ENCODE results near the gene ANKRD44.
A peak's percentile ranks its signal among the peaks of the same experiment; 100 is the strongest.

Gene ANKRD44

GRCh38 chr2:197137826-197138477 is 172.6 kb downstream of the ANKRD44 start:
- no peak for DNase-seq

- no peak for DNase-seq
These were observed 173.3 kb downstream of the ANKRD44 start for GRCh38 chr2:197137231-197137630.

DNA sequence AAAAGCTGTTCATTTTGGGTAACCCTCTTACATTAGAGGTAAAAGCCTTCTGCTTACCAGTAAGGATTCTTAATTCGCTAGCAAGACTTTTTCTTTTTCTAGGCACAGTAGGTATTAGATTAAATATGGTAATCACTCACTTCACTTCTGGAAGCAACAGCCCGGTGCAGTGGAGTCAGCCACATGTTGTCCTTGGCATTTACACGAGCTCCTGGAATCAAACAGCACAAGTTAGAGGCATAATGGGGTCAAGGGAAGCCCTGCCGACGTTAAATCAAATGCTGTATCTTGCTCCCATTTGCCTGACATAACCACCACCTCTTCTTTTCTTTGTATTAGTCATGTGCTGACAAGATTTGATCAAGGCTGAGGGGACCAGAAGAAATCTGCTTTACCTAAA is 174.1 kb downstream of the ANKRD44 start:
- DNase-seq = no peak

- DNase-seq = no peak
These were observed 174.8 kb downstream of the ANKRD44 start for GRCh38 chr2:197135806-197136205.

DNA sequence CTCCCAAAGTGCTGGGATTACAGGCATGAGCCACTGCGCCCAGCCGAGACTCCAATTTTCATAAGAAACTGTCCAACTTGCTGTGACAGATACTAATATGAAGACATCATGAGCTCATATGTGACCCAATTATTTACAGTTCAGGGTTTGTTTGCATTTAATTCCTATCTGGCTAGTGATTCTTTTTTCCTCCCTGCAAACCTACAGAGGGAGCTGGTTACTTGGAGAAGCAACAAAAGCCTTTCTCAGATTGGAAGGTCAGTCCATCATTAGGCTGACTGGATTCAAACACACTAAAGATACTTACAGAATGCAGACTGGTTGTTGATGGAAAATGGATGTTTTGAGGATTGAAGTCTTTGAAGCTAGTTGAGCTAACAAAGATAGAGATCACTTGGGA is 176.4 kb downstream of the ANKRD44 start:
- no peak for DNase-seq

DNA sequence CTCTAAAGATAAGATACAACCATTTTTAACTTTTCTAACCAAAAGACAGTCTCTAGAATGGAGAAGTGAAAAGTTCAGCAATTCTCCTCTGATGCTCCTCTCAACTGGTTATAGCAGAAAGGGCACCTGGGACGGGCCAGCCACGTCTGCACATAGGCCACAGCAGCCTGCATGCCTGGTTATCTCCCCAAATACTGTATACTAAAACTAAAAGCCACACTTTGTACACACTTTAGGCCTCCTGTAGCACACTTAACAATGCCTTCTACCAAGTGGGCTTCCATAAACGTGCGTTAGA is 179.1 kb downstream of the ANKRD44 start:
- DNase-seq = no peak

DNA sequence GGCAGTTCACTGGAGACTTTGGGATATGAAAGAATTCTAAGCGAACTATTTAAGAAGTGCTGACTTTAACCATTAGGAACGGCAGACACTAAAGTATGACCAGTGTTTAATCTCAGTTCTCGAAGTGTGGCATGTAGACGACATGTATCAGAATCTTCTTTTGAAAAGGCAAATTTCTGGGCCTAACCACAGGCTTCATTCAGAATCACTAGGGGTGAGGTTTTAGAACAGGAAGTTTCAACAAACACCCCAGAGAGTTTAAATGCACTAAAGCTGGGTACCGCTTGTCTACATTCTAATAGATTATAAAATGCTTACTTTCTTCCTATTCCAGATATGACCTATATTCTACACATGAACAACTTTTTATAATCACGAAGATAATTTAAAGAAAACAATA is 180.3 kb downstream of the ANKRD44 start:
- DNase-seq = peak; percentile 49

DNA sequence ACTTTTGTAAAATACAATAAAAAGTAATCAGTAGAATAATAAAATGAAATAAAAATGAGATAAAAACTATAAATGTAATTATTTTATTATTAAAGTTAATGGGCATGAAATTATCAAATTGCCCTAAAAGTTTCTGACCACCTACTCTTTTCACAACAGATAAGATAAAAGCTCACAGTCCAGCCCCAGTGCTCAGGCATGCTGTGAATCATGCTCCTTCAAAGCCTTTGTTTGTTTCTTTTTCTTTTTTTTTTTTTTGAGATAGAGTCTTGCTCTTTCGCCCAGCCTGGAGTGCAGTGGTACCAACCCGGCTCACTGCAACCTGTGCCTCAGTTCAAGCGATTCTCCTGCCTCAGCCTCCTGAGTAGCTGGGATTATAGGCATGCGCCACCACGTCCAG is 181.7 kb downstream of the ANKRD44 start:
- DNase-seq = no peak

GRCh38 chr2:197128126-197128525 is 182.5 kb downstream of the ANKRD44 start:
- peak; percentile 25 for DNase-seq

- no peak for DNase-seq
These were observed 183.8 kb downstream of the ANKRD44 start for GRCh38 chr2:197126630-197127352.

GRCh38 chr2:197124639-197125390 is 185.8 kb downstream of the ANKRD44 start:
- DNase-seq = no peak

GRCh38 chr2:197122821-197123220 is 187.8 kb downstream of the ANKRD44 start:
- no peak for DNase-seq

- DNase-seq = no peak
These were observed 188.7 kb downstream of the ANKRD44 start for GRCh38 chr2:197121756-197122385.

GRCh38 chr2:197121255-197121654 is 189.3 kb downstream of the ANKRD44 start:
- DNase-seq = peak; percentile 23

GRCh38 chr2:197116306-197116879 is 194.2 kb downstream of the ANKRD44 start:
- no peak for DNase-seq

DNA sequence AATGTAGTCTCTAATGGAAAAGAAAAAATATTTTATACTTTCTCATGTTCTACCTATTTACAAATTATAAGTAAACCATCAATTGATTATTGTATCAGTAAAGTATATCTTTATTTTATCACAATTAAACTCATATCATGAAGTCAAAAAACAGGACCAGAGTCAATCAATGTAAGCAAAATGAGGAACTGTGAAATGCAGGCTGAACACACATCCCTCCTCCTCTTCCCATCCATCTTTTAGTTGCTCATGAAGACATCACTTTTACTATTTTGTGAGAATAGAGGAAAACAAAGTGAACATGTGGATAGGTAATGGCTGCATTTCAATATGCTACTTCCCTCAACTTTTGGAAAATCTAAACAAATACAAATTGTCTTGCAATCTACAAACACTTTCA is 195.3 kb downstream of the ANKRD44 start:
- DNase-seq = no peak

- DNase-seq = peak; percentile 56
These were observed 197.3 kb downstream of the ANKRD44 start for GRCh38 chr2:197113275-197113711.

DNA sequence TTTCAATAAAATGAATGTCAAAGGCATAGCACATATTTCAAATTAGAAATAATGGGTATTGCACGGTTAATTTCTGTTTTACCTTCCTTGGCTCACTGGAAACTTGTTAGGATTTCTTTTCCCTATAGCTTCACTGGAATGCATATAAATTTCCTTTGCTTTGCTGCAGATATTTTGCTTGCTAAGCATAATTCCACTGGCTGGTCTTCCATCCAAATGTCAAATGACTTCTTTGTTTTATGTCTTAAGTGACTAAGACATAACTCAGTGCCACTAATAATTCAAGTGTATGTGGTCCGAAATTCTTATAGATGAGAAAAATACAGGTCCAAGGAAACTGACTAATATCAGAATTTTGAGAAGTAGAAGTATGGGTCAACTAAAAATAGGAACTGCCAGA is 201.3 kb downstream of the ANKRD44 start:
- no peak for DNase-seq

GRCh38 chr2:197108758-197109157 is 201.8 kb downstream of the ANKRD44 start:
- DNase-seq = no peak

DNA sequence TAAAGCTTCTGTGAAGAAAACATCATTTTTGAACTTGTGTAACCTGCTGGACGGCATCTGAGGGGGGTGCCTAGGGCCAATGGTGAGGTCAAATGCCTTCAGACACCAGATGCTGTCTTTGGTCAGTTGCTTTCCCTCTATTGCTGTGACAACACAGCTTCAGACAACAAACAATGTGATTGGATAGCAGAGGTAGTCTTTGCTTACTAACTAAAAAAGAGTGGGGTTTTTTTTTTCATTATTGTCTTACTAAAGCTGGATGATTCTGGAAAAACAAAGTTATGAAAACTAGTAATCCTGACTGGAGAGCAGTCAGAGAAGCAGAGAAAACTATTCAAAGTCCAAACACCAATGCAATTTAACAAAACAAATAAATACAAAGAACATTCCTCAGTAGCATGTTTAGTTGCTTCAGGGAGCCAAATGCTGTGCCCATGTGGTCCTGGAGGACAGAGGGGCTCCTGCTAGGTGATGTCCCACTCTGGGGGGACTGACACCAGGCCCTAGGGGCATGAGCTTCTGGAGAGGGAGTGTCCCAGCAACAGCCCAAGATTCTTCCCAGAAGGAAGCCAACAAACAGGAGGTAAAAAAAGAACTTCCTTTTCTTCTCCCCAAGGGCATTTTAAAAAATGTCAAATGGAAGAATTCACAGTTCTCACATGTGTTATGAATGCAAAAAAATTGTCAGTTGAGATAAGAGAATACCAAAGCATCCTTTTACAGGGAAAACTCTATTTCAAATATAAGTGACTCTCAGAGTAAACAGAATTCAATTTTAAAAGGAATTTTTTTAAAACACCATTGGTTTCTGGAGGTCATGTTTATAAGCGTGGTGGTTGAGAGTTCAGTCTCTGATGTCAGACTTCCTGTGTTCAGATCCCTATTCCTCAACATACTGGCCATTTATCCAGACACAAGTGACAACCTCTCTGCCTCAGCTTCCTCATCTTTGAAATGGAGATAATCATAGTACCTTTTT is 203.0 kb downstream of the ANKRD44 start:
- no peak for DNase-seq

GRCh38 chr2:197103363-197103762 is 207.2 kb downstream of the ANKRD44 start:
- no peak for DNase-seq

GRCh38 chr2:197102231-197102630 is 208.3 kb downstream of the ANKRD44 start:
- no peak for DNase-seq

All from CD4-positive, alpha-beta T cell treated with Interleukin-12 subunit alpha and Interleukin-12 subunit beta, for 1 hour (primary cell).